GM21786 (cell line): ENCODE results near the gene SLC44A1.

Experiments
- ATAC-seq: cut with Tn5 transposase; IDR thresholded peaks from one replicate; pipeline ENCODE4 v1.9.1; 2021; ENCODE audit not compliant: unreplicated experiment

The SLC44A1 gene

DNA sequence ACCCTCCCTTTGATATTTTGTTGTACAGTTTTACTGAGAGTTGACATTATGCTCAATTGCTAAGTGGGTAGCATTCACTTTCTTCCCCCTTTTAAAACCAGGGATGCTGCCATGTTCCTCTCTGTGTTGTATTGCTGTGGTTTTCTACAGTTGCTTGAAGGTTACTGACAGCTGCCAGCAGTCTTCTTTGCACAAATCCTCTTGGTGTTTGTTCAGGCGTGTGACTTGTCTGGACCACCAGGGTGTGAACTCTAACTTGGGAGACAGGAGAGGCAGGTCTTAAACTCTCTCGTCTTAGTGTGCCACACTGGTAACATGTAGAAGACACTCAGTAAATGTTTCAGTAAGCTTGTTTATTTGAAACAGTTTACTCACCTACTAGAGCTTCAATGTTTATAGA lies 25.1 kb downstream of the SLC44A1 start:
- no peak for ATAC-seq

DNA sequence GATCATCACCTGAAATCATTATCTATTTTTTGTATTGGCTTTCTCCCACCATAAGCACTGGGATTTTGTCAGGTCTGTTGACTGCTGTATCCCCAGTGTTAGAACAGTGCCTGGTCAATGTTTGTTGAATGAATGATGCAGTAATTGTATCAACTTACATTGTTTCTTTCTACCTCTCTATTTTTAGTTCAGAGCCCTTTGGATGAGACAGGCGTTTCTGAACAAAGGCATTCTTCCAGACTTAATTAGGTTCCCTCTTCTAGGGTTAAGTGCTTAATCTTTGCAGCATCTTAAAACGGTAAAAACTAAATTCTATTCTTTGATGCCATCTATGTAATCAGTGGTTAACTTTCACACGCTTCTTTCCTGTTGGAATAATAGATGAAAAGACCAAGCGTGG lies 26.3 kb downstream of the SLC44A1 start:
- ATAC-seq = no peak

DNA sequence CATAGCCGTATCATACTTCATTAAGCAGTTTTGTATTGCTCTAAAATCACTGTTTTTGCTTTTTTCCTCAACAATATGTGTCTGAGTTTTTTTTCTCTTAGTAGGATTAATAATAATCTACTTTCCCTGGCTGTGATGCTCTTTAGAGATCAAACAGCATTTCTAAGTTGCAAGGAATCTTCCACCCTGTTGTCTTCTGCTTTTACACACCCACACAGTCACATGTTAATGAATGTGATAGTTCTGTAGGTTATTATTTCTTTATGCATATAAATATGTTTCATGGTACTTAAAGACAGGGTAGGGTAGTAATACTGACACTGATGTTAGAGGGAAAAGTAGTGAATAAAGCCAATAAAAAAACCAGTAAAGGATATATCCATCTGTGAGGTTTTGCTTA lies 29.3 kb downstream of the SLC44A1 start:
- ATAC-seq = no peak

DNA sequence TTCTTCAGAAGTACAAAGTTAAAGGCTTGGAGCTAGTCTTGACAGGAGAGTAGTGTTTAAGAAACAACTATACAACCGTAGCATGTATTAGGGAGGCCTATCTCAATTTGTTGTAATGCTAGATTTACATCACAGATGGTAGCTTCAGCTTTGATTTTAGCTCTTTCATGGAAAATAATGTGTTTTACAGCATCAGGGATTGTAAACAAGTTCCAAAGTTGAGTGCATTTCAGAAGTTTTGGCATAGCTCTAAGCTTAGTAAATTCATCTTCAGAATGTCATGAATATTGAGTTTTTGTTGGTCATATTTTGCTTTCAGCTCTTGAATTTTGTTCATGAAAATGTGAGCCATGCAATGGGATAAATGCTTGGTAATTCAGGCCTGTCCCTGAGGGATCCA lies 30.7 kb downstream of the SLC44A1 start:
- no peak for ATAC-seq

DNA sequence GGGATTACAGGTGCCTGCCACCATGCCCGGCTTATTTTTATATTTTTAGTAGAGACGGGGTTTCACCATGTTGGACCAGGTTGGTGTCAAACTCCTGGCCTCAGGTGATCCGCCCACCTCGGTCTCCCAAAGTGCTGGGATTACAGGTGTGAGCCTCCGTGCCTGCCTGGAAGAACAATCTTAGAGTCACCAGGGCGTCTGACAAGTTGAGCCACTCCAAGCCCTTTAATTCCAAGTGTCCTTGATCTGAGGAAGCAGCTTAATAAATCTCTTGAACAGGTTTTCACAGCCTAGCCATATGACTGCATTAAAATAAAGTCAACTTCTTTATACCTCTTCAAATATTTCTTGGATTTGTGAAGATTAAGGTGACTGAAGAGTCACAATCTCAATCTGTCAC lies 31.5 kb downstream of the SLC44A1 start:
- ATAC-seq = no peak

DNA sequence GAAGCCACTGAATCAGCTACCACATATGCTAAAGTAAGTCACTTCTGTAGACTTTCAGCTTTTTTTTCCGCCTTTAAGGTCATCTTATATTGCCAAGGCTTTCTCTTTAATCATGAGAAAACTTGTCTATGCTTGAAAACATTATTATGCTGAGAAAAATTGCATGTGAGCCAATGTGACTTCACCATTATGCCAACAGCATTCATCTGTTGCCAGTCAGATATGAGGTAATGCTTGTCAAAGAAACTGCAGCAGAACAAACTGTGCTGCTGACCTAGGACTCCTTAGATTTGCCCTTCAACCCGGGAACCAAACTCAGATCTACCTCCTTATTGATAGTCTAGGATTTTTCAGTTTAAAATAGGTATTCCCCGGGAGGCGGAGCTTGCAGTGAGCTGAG lies 34.3 kb downstream of the SLC44A1 start:
- no peak for ATAC-seq

DNA sequence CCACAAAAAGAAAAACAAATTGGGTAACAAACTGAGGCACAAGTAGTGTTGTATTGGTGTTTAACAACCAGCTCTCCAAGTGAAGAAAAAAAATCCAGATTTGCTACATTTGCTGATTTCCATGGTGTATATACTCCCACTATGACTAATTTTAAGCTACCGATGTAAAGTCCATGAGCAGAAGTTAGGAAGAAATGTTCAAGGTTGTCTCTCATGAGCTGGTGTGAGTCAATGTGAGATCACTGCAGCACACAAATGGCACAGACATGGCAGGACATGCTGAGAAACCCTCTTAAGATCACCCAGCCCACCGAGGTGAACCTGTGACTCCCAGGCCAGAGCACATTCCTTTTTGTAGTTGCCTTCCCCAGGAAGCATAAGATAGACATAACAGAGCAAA lies 36.2 kb downstream of the SLC44A1 start:
- ATAC-seq = no peak

DNA sequence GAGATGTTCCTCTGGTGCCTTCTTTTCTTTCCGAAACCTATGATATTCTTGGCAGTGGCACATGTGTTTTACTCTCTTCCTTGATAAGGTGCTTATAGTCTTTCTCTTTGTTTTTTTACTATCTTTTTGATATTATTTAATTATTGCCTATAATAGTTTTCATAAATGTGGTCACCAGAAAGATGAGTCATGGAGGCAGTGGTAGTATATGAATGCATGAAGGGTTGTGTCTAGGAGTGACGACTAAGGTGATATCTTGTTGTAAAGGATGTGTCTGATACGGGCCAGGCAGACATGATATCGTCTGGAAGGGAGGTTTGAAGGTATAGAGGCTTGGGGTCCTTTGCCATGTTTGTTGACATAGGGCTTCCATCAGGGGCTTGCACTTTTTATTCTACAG lies 36.8 kb downstream of the SLC44A1 start:
- ATAC-seq = no peak

DNA sequence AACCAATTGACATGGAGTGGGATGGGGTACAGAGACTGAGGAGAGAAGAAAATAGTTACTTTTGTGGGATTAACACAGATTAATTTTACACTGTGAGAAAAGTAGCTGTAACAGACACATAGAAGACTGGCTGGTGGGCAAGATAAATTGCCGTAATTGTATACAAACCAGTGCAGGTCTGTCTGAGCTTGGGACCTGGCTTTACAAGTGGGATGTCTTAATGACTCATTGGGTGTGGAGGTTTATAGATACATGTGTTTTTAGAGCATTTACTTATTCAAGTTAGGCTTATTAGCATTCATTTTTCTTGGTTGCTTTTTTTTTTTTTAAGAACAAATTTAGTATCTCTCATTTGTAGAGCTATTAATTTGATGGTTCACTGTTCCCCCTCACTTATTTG lies 37.5 kb downstream of the SLC44A1 start:
- ATAC-seq = no peak

DNA sequence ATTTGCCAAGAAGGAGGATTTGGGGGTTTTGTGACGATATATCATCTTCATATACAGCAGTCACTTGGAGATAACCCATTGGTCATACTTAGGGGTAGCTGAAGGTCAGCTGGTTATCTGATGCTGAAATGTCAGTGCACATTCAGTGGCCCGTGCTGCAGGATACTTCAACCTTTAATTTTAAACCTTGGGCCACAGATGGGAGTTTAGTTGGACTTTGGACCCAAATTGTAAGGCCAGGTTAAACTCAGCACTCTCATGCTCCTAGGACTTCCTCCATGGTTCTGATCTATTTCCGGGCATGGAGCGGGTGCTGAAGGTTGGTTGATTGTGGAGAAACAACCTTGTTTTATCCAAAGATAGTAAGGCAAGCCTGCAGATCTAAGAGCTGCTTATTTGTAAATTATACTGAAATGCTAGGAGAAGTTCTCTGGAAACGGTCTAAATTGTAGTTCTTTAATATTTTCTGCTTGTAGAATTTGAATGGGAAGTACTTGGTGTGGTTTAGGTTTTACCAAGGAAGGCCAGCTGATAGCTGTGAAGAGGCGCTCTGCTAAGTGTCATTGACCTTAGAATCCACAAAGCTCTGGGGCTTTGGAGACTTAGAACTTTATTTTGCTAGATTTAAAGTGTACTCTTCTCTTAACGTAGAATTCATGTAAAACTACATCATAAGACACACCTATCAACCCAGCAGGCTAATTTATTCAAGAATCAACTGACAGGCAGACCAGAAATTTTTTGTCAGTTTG lies 38.6 kb downstream of the SLC44A1 start:
- no peak for ATAC-seq

DNA sequence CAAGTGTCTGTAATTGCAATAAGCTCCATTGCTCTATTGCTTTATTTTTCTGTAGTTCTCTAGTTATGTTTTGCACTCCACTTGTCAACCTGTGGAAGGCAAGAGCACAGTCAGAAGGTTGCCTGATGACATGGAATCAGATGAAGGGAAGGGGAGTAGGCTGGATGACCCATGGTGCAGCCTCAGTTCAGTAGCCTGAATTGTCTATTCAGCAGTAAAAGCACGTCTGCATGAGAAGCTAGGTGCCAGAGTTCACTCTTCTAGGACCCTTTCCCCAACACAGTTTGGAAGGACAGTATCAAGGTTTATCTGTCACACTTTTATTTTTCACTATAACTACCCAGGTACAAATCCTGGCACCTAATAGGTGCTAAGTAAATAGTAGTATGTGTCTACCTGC lies 39.3 kb downstream of the SLC44A1 start:
- no peak for ATAC-seq

DNA sequence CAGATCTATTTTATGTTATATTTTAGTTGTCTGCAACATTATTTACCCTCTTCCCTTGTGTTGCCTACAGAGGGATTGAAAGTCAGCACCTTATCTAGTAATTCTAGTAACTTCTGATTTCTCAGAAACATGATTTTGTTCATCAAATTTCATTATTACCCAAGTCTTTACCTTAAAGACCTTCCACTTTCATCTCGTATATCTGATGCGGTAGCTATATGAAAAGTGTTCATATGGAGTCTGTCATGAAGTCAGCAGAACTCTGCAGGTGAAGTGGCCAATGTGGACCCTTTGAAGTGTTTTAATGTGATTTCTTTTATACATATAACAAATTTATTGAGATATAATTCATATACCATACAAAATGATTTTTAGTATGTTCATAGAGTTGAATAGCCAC lies 40.0 kb downstream of the SLC44A1 start:
- no peak for ATAC-seq

DNA sequence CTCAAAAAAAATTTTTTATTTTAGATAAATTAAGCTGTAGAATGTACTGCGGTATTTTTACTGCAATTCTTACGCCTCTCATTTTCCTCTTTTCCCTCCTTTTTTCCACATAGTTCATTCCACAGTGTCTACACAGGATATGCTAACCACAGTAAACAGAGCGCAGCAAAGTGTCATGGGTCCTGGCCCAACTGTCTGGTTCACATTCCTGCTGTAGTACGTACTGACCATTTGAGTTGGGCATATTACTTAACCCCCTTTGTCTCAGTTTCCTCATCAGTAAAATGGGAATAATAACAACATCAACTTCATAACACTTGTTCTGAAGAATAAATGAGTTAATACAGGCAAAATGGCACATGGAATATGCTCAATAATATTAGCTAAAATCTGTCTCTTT lies 41.6 kb downstream of the SLC44A1 start:
- ATAC-seq = no peak

DNA sequence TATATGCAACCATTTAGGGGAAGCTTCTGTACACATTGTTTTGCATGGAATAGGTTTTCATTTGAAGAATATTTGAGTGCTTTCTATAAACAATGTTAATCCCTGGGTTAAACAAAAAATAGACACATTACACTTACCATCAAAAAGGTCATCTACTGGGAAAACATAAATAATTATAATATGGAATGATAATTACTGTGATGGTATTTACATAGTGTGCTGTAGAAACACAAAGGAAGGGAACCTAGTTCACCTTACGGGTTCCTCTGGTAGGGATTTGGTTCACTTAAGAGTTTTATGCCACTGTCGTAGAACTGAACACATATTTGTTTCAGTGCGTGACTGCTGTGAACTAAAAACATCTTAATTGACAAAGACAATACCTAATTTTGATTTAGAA lies 44.9 kb downstream of the SLC44A1 start:
- no peak for ATAC-seq

DNA sequence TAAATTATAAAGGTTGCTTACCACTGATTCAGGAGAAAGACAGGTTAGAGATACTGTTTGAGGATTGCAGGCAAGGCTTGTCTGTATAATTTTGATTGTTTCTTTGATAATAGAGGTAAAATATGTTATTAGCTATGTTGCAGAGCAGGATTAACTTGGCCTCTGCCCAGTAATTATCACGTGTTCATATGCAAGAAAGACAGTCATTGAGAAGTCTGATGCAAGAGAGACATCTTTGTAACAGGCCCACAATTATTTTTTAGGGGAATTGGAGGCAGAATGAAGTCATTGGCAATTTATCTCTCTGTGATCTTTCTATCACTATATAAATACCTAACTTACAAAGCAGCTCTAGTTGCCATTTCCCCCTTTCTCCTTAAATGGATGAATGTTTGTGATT lies 46.0 kb downstream of the SLC44A1 start:
- no peak for ATAC-seq

DNA sequence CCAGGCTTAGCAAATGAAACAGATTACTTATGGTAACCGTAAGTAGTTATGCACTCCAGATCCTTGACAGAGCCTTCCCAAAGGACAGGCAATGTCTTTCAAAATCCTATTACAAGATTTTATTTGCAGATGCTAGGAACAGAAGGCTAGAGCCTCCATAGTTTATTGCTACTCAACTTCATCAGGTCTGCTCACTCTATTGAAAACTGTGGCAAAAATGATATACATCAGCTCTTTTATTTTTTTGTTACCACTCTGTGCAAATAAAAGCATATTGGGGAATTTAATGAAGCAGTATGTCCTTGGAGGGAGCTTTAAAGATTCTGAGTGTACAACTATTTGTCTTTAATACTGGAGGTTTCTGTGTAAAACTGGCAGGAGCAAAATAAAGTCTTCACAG lies 46.5 kb downstream of the SLC44A1 start:
- ATAC-seq = no peak

DNA sequence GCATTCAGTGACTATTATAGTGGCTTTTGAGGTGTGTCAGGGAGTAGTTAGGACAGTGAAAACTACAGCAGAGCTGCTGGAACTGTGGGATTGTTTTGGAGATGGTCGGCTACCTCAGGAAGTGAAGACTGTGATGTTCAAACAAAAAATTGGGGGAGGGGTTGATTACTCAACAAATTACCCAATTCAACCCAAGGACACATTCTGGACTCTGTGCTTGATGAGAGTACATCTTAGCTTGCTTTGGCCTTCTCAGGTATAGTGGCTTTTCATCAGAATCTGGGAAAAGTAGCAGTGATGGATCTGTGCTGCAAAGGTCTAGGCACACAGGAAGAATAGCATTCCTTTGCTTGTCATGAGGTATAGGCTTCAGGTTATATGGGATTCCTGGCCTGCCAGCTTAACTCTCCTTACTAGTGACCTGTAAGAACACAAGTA lies 47.0 kb downstream of the SLC44A1 start:
- no peak for ATAC-seq

DNA sequence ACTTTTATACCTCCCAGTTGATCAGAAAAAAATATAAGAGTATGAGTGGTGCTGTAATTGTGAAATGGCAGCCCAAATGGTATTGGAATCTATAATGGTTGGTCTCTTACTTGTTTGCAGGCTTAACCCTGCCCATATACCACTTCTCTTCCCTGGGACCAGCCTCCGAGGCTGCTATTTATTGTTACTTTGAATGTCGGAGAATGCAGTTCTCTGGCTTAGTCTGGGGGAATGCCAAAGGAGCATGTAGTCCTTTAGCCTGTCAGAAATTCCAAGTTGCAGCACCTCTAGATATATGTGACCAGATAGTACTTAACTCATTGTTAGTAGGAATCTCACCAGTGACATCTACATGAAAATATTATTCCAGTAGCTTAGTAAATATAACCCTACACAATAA lies 47.5 kb downstream of the SLC44A1 start:
- no peak for ATAC-seq

DNA sequence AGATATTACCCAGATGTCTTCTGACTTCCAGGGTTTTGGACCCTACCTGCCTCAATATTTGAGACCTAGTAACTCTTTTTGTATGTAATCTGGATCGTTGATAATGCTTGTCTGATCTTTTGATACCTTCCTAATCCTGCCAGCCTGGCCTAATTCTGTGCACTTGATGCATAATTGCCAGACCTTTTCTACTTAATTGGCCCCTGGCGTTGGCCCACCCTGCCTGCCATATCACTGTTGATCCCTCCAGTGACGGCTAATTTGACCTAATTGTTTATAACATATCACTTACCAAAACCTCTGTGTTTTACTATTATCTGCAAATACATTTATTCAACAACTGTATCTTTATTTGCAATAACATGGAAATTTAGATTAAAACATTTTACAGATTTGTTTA lies 49.0 kb downstream of the SLC44A1 start:
- ATAC-seq = no peak

DNA sequence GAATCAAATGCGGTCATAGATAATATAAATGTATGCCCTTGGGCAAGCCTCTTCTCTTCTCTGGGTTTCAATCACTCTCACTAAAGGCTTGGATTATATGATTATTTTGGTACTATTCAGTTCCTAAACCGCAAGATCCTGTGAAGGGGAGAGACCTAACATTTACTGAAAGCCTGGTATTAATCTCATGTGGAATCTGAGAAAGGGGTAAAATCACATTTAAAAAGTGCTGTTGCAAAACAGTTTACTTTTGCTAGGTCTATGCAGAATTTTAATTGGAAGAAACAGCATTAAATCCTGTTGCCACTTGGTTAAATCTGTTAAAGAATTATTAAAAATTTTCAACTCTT lies 50.7 kb downstream of the SLC44A1 start:
- ATAC-seq = no peak

DNA sequence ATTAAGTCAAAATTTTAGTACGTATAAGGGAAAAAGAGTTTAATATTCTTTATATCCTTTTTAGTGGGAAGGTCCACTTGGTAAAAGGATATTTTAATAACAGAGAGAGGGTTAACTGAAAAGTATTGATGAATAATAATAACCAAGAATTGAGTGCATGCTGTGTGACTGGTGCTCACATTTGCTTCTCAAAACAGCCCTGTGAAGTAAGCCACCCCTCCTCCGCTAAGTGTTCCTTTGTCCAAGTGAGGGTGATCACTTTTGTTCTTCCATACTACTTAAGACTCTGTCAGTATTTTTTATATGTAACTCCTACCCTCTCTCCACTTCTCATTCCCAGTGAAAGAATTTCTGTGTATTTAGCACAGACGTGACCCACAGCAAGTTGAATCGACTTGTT lies 51.5 kb downstream of the SLC44A1 start:
- no peak for ATAC-seq

DNA sequence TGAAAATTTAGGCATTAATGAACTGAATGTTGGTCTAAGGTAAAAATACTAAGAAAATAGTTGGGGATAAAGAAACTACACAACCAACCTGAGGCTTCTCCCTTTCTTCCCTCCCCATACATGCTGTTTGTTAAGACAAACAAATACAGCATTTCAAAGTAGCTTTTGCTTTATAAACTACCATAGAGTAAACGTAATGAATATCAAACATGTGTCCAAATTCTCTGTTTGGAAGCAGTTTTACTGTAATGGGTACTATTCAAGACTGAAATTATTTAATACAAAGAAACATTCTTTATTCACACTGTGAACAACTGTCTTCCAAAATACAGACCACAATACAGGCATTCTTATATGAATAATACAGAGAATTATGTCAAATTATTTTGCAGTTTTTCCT lies 52.0 kb downstream of the SLC44A1 start:
- ATAC-seq = no peak

DNA sequence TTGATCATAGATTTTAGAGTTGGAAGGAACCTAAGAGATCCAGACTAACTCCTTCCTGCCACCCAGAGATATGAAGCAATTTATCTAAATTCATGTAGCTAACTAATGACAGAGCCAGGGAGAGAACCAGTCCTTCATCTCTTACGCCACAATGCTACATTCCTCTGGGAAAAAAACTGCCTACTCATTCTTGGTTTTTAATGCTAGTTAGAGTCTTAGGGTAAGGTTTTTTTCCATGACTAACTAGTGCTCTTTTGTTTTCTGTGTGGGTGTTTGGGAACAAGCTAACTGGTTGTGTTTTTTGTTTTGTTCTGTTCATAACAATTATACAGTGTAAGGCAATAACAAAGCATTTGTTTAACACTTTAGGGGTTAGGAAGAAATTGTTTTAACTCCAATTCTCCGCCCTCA lies 52.4 kb downstream of the SLC44A1 start:
- no peak for ATAC-seq
